Left ventricle myocardium superior (tissue), 1 donor: ENCODE measurements around the gene ASCC3. TPM values are rescaled to one million over a fixed set of nuclear protein-coding genes. Genes with fewer than 3 reads are reported as not detected.
A peak's percentile ranks its signal among the peaks of the same experiment; 100 is the strongest.
"Not testable (repeated sequence)": the region's sequence is repeated elsewhere in the genome, so short reads cannot be mapped to it uniquely, and the experiment has no call there.

Experiments used
- ATAC-seq: fragments of 200-7000 bp; cut with Tn5 transposase; one replicate; pipeline ENCODE4 v1.9.1; 2020; ENCODE audit warnings: mild to moderate bottlenecking, moderate library complexity
- DNase-seq: peaks from one replicate; pipeline ENCODE4 v3.0.0-alpha.2; 2020
- intact Hi-C: fragments of 100-400 bp; cut with micrococcal nuclease; formaldehyde crosslinking; loops from one replicate; pipeline ENCODE4 v1.11.0; 2022
- total RNA-seq: library from RNA; stranded (reverse); fragmentation: NEBNext Ultra II Directional; extraction: Animal tissue kit (Norgen Biotek cat#: 25700); gene quantifications from one replicate; pipeline ENCODE4 v1.2.1, GENCODE V29; 2021
- donor health status: DM: no; HTN: yes; CAD: no; lungs with severe emphysema.

The ASCC3 gene
- total RNA-seq, 1 donor from 2014 or later = 14.2 TPM

- no peak for DNase-seq
- intact Hi-C loops = no loop called here
- ATAC-seq = no peak
These were observed 63.1 kb downstream of the ASCC3 start for GRCh38 chr6:100818066-100818465.

GRCh38 chr6:100810015-100810414 is 71.1 kb downstream of the ASCC3 start:
- DNase-seq (no peak), ATAC-seq (no peak)
- intact Hi-C loops = no loop called here

GRCh38 chr6:100809346-100809745 is 71.8 kb downstream of the ASCC3 start:
- intact Hi-C loops = no loop called here
- ATAC-seq (no peak), DNase-seq (no peak)

GRCh38 chr6:100808638-100809275 is 72.4 kb downstream of the ASCC3 start:
- no peak for DNase-seq
- ATAC-seq = no peak
- intact Hi-C loops = no loop called here

- ATAC-seq (no peak), DNase-seq (no peak)
- intact Hi-C loops = no loop called here
These were observed 74.8 kb downstream of the ASCC3 start for GRCh38 chr6:100806296-100806695.

- intact Hi-C loops = no loop called here
- DNase-seq (no peak), ATAC-seq (peak; percentile 32)
These were observed 77.7 kb downstream of the ASCC3 start for GRCh38 chr6:100803264-100804045.

- no peak for ATAC-seq
- no peak for DNase-seq
- intact Hi-C loops = no loop called here
These were observed 80.1 kb downstream of the ASCC3 start for GRCh38 chr6:100801036-100801435.

- DNase-seq (no peak), ATAC-seq (no peak)
- intact Hi-C loops = no loop called here
These were observed 84.9 kb downstream of the ASCC3 start for GRCh38 chr6:100796049-100796823.

- no peak for ATAC-seq
- intact Hi-C loops = no loop called here
These were observed 91.0 kb downstream of the ASCC3 start for GRCh38 chr6:100790084-100790483.

GRCh38 chr6:100785982-100786381 is 95.1 kb downstream of the ASCC3 start:
- DNase-seq = no peak
- ATAC-seq = no peak

More at GRCh38 chr6:100790084-100790483, 91.0 kb downstream of the ASCC3 start:
- DNase-seq = no peak

GRCh38 chr6:100780648-100781047 is 100.5 kb downstream of the ASCC3 start:
- DNase-seq (no peak), ATAC-seq (no peak)
- intact Hi-C loops = no loop called here

More at GRCh38 chr6:100785982-100786381, 95.1 kb downstream of the ASCC3 start:
- intact Hi-C loops = no loop called here

GRCh38 chr6:100775667-100776066 is 105.5 kb downstream of the ASCC3 start:
- intact Hi-C loops = no loop called here
- ATAC-seq (no peak), DNase-seq (no peak)

GRCh38 chr6:100774681-100775080 is 106.4 kb downstream of the ASCC3 start:
- DNase-seq (no peak), ATAC-seq (no peak)

GRCh38 chr6:100768816-100769351 is 112.2 kb downstream of the ASCC3 start:
- no peak for ATAC-seq
- intact Hi-C loops = no loop called here
- no peak for DNase-seq

More at GRCh38 chr6:100774681-100775080, 106.4 kb downstream of the ASCC3 start:
- intact Hi-C loops = no loop called here

- no peak for ATAC-seq
- no peak for DNase-seq
- intact Hi-C loops = no loop called here
These were observed 117.4 kb downstream of the ASCC3 start for GRCh38 chr6:100763617-100764241.

- DNase-seq (no peak), ATAC-seq (no peak)
- intact Hi-C loops = no loop called here
These were observed 119.3 kb downstream of the ASCC3 start for GRCh38 chr6:100761841-100762240.

GRCh38 chr6:100758386-100758785 is 122.7 kb downstream of the ASCC3 start:
- DNase-seq, ATAC-seq, intact Hi-C loops: not testable (repeated sequence)

- intact Hi-C loops = no loop called here
- DNase-seq (no peak), ATAC-seq (peak; percentile 51)
These were observed 127.7 kb downstream of the ASCC3 start for GRCh38 chr6:100753421-100753820.

GRCh38 chr6:100751590-100751989 is 129.5 kb downstream of the ASCC3 start:
- intact Hi-C loops = no loop called here
- DNase-seq (no peak), ATAC-seq (no peak)
